Measurements from ENCODE around the gene LLGL2. TPM values are rescaled to one million over a fixed set of nuclear protein-coding genes. Genes with fewer than 3 reads are reported as not detected.
"Not testable (repeated sequence)": the region's sequence is repeated elsewhere in the genome, so short reads cannot be mapped to it uniquely, and the experiment has no call there.

Gene LLGL2
- total RNA-seq, 1 donor from 2014 or later: 9.0 TPM

DNA sequence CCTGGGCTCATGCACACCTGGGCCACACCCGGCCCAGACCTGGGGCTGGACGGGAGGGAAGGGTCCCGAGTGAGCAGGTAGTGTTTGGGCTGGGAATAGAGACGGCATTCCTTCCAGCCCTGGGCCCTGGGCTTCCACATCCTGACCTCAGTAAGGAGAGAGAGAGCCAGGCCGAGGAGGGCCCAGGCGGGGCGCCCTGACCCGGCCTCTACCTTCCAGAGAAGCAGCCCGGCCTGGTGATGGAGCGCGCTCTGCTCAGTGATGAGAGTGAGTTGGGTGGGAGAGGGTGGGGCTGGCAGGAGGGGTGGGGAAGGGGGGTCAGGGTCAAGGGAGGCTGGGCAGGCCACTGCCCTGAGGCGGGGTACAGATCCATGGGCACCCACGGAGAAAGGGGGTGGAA is 48.5 kb downstream of the LLGL2 start:
- Mint-ChIP-seq H3K4me1 (peaks cover 5% of the 10 kb centered on the region), H3K9me3 (no peaks in the 10 kb centered on the region), H3K4me3 (no peak overlapping the region), H3K36me3 (ENCODE audit: low read depth) (no peaks in the 10 kb centered on the region), H3K27ac (no peak overlapping the region), H3K27me3 (peaks cover 3% of the 10 kb centered on the region)
- DNase-seq: no peak
- intact Hi-C loops (cut with micrococcal nuclease): no loop called here

DNA sequence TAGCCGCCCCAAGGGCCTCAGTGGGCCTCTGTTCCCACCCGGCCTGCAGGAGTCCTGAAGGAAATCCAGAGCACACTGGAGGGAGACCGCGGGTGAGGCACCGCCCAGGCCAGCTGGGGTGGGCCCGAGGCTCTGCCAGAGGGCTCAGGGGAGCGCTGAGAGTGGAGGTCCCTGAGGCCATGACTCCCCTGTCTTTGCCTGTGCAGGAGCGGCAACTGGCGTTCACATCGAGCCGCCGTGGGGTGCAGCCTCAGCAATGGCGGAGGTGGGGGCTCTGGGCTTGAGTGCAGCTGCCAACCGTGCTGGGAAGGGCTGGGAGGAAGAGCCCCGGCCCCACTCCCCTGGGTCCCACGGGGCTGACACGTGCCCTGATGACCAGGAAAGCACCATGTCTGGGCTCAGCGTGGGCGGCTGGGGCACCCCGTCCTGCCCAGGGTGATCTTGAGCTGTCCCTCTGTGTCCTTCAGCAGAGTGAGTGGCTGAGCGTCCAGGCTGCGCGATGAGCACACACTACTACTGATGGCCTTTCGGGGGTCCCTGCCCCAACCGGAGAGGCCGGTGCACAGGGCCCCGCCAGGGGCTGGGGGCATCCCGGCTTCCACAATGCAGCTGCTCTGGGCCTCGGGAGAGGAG is 49.0 kb downstream of the LLGL2 start:
- peaks cover 5% of the 10 kb centered on the region for H3K4me1 Mint-ChIP-seq
- peaks cover 3% of the 10 kb centered on the region for H3K27me3 Mint-ChIP-seq
- DNase-seq: no peak
- intact Hi-C loops (cut with micrococcal nuclease): no loop called here
- no peak overlapping the region for H3K27ac Mint-ChIP-seq
- H3K4me3 Mint-ChIP-seq: no peak overlapping the region
- no peaks in the 10 kb centered on the region for H3K36me3 Mint-ChIP-seq (ENCODE audit: low read depth)
- H3K9me3 Mint-ChIP-seq: no peaks in the 10 kb centered on the region

DNA sequence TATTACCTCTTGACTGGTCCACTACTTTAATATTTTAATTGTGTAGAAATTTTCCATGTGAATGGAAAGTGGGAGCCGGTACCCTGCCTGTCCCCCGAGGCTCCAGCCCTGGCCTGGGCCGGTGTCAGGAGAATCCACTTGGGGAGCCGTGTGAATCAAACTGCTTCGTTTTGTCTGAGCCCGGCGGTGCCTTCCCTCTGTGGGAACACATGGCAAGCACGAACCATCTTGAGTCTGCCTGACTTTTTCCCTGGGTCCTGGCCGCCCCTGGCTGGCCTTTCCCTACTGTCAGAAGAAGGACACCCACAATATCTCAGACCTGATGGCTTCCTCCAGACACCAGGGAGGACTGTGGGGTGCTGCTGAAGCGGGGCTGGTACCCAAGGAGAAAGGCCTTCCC is 49.7 kb downstream of the LLGL2 start:
- Mint-ChIP-seq H3K4me1 (peaks cover 5% of the 10 kb centered on the region), H3K9me3 (no peaks in the 10 kb centered on the region), H3K27ac (no peak overlapping the region), H3K4me3 (no peak overlapping the region), H3K27me3 (peaks cover 3% of the 10 kb centered on the region), H3K36me3 (ENCODE audit: low read depth) (no peaks in the 10 kb centered on the region)
- no peak for DNase-seq
- intact Hi-C loops (cut with micrococcal nuclease): no loop called here

DNA sequence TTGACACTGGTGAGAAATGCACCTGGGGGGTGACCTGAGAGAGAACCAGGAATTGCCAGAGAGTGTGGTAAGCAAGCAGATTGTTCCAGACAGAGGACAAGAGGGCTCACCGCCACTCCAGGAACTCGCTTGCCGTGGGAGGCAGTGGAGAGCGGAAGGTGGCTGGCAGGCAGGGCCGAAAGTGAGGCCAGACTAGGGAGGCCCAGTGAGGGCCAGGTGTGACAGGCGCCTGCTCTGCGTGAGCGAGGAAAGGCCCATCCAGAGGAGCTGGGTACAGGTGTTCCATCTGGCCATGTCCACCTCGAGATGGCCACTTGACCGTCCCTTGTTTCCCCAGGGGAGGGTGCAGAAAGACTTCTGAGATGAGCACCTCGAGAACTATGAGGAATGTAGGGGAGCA is 50.2 kb downstream of the LLGL2 start:
- Mint-ChIP-seq H3K4me3 (no peak overlapping the region), H3K9me3 (no peaks in the 10 kb centered on the region), H3K4me1 (peaks cover 5% of the 10 kb centered on the region), H3K36me3 (ENCODE audit: low read depth) (no peaks in the 10 kb centered on the region), H3K27me3 (peaks cover 3% of the 10 kb centered on the region), H3K27ac (no peak overlapping the region)
- DNase-seq: no peak
- intact Hi-C loops (cut with micrococcal nuclease): no loop called here

DNA sequence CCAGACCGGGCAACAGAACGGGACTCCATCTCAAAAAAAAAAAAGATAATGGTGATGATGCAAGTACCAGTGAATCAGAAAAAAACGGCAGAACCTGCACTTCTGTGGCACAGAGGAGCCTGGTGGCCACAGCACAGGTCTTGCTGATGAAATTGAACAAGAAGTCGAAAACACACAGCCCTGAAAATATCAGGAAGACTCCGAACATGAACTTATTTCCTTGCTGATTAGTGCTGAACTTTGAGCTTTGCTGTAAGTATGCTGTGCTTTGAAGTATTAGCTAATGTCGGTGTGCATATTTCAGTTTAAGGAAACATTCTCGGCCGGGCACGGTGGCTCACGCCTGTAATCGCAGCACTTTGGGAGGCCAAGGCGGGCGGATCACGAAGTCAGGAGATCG is 51.2 kb downstream of the LLGL2 start:
- no peak for DNase-seq
- Mint-ChIP-seq H3K27me3 (peaks cover 3% of the 10 kb centered on the region), H3K4me3 (no peak overlapping the region), H3K36me3 (ENCODE audit: low read depth) (no peaks in the 10 kb centered on the region), H3K27ac (no peak overlapping the region), H3K4me1 (peaks cover 7% of the 10 kb centered on the region), H3K9me3 (peaks cover 4% of the 10 kb centered on the region)
- intact Hi-C loops (cut with micrococcal nuclease): no loop called here

DNA sequence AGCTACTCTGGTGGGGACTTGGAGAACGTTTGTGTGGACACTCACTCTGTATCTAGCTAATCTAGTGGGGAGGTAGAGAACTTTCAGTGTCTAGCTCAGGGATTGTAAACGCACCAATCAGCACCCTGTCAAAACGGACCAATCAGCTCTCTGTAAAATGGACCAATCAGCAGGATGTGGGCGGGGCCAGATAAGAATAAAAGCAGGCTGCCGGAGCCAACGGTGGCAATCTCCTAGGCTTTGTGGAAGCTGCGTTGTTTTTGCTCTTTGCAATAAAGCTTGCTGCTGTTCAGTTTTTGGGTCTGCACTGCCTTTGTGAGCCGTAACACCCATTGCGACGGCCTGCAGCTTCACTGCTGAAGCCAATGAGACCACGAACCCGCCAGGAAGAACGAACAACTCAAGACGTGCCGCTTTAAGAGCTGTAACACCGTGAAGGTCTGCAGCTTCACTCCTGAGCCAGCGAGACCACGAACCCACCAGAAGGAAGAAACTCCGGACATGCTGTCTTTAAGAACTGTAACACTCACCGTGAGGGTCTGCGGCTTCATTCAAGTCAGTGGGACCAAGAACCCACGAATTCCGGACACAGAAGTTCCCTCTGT is 55.7 kb downstream of the LLGL2 start:
- DNase-seq: peak; percentile 87
- H3K27me3 Mint-ChIP-seq: peaks cover 22% of the 10 kb centered on the region
- peaks cover 10% of the 10 kb centered on the region for H3K4me1 Mint-ChIP-seq
- H3K9me3 Mint-ChIP-seq; H3K36me3 Mint-ChIP-seq (ENCODE audit: low read depth); intact Hi-C loops (cut with micrococcal nuclease): not testable (repeated sequence)
- peak overlapping the region; percentile 83 for H3K4me3 Mint-ChIP-seq
- H3K27ac Mint-ChIP-seq: peak overlapping the region; percentile 39

DNA sequence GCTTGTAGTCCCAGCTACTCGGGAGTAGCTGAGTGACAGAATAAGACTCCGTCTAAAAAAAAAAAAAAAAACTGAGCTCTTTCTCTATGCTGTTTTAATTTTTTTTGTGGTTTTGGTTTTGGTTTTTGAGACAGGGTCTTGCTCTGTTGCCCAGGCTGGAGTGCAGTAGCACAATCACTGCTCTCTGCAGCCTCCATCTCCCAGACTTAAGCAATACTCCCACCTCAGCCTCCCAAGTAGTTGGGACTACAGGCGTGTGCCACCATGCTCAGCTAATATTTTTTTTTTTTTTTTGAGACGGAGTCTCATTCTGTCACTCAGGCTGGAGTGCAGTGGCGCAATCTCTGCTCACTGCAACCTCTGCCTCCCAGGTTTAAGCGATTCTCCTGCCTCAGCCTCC is 57.7 kb downstream of the LLGL2 start:
- H3K27ac Mint-ChIP-seq; DNase-seq; H3K36me3 Mint-ChIP-seq (ENCODE audit: low read depth); intact Hi-C loops (cut with micrococcal nuclease); H3K4me3 Mint-ChIP-seq; H3K9me3 Mint-ChIP-seq: not testable (repeated sequence)
- Mint-ChIP-seq H3K27me3 (peaks cover 35% of the 10 kb centered on the region), H3K4me1 (peaks cover 12% of the 10 kb centered on the region)

DNA sequence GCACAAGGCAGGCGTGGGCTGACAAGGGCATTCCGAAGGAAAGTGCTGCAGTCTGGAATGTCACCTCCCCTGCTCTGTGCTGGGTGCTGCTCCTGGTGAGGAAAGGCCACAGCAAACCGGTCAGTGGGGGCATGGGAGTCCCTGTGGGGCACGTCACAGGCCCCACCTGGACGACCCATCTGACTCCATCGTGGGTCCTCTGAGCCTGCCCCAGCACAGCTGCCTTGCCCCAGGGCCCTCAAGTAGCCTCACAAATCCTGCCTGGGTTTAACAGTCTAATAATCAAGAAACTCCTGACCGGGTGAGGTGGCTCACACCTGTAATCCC is 59.3 kb downstream of the LLGL2 start:
- Mint-ChIP-seq H3K27ac (no peak overlapping the region), H3K36me3 (ENCODE audit: low read depth) (no peaks in the 10 kb centered on the region), H3K4me1 (peaks cover 12% of the 10 kb centered on the region), H3K9me3 (peaks cover 4% of the 10 kb centered on the region), H3K4me3 (no peak overlapping the region), H3K27me3 (peaks cover 32% of the 10 kb centered on the region)
- intact Hi-C loops (cut with micrococcal nuclease): loop anchor here (5.0 kb wide), 1 partner anchor 403 kb away; the partner anchor contains the start of gene SUMO2
- no peak for DNase-seq

DNA sequence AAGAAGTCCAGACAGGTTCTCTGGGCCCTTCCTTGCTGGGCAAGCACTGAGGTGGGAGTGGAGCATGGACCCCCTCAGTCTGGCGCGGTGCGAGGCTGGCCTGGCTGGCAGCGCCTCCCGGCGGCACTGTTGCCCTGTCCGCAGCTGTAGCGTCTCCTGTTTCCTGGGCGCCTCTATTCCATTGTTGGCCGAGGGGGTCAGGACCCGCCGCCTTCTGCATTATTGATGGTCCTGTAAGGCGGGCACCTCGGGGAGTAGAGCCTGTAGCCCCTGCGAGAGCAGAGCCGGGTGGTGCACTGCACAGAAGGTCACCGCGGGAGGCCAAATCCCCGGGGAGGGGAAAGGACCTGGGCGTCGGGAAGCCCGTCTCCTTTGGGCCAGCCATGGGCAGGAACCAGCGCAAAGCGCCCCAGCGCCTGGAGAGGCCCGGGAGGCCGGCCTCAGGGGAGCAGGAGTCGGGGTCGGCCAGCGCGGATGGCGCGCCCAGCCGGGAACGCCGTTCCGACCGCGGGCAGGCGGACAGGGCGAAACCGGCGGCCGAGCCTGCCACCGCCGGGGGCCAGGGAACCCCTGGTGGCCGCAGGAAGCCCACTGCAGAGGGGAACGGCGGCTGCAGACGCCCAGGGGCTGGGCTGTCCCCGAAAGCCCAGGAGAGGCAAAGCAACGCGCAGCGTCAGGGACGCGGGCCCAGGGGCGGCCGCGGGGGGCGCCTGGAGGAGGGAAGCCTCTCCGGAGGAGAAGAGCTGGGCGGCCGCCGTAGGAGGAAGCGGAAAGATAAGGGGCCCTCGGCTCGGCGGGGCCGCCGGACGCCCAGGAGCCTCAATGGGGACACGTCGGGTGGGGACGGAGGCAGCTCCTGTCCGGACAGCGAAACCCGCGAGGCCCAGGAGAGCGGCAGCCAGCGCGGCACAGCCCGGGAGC is 62.4 kb downstream of the LLGL2 start, which contains the start of gene MYO15B:
TSS of gene MYO15B (plus strand) at position 126 of the 921 bp plus-strand sequence. CDS start at position 384, 258 bp downstream.
- peaks cover 3% of the 10 kb centered on the region for H3K4me1 Mint-ChIP-seq
- H3K27ac Mint-ChIP-seq: peak within 1 kb of the TSS; percentile 76
- H3K9me3 Mint-ChIP-seq: no peaks in the 10 kb centered on the region
- intact Hi-C loops (cut with micrococcal nuclease): loop anchor here (2.0 to 5.0 kb wide), 3 partner anchors 71 to 406 kb away; partner anchors contain the start of genes RECQL5, SAP30BP, SUMO2 and TSEN54
- H3K4me3 Mint-ChIP-seq: peak within 1 kb of the TSS; percentile 67
- DNase-seq: peak; percentile 88
- H3K27me3 Mint-ChIP-seq: peaks cover 29% of the 10 kb centered on the region
- H3K36me3 Mint-ChIP-seq (ENCODE audit: low read depth): no peaks in the 10 kb centered on the region

DNA sequence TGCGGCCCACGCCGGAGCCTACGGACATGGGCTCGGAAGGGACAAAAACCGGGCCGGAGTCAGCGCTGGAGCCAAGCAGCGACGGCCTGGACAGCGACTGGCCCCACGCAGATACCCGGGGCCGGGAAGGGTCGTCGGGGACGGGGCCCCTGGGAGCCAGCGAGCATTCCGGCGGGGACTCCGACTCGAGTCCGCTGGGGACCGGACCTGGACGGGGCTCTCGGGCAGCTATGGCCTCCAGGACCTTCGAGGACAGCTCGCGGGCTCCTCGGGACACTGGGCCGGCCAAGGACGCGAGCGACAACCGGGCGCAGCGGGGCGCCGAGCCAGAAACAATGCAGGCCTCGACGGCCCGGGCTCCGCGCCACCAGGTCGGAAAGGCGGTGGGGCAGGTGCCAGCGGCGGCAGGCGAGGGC is 63.1 kb downstream of the LLGL2 start:
- H3K9me3 Mint-ChIP-seq: no peaks in the 10 kb centered on the region
- no peak overlapping the region for H3K27ac Mint-ChIP-seq
- peaks cover 2% of the 10 kb centered on the region for H3K4me1 Mint-ChIP-seq
- DNase-seq: no peak
- H3K36me3 Mint-ChIP-seq (ENCODE audit: low read depth): no peaks in the 10 kb centered on the region
- peak overlapping the region; percentile 67 for H3K4me3 Mint-ChIP-seq
- intact Hi-C loops (cut with micrococcal nuclease): loop anchor here (1.0 to 5.0 kb wide), 4 partner anchors 72 to 406 kb away; partner anchors contain the start of genes RECQL5, SAP30BP, SUMO2 and TSEN54
- H3K27me3 Mint-ChIP-seq: peaks cover 28% of the 10 kb centered on the region

DNA sequence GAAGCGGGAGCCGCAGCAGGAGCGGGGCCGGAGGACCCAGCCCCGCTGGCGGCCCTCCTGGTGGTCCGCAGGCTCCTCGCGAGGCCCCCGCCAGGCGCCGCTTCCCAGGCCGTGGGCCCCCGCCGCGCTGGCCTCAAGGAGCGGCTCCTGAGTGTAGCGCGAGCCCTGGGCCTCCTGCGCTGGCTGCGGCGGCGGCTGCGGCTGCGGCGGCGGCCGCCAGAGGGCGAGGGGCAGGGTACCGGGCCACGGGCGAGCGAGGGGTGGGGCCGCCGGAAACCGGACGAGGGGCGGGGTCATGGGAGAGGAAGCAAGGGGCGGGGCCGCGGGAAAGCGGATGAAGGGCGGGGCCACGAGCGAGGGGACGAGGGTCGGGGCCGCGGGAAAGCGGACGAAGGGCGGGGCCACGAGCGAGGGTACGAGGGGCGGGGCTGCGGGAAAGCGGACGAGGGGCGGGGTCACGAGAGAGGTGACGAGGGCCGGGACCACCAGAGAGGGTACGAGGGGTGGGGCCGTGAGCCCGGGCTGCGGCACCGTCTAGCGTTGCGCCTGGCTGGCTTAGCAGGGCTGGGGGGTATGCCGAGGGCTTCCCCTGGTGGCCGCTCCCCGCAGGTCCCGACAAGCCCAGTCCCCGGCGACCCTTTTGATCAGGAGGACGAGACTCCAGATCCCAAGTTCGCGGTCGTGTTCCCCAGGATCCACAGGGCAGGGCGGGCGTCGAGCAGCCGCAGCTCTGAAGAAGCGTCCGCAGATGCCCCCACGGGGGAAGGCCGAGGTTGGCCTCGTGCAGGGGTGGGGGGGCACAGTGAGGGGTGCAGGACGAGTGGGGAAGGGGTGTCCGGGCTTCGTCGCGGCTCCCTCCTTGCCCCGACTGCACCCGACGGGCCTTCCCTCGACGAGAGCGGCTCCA is 63.8 kb downstream of the LLGL2 start:
- Mint-ChIP-seq H3K36me3 (ENCODE audit: low read depth) (no peaks in the 10 kb centered on the region), H3K27me3 (peaks cover 27% of the 10 kb centered on the region), H3K4me1 (peaks cover 2% of the 10 kb centered on the region), H3K4me3 (peak overlapping the region; percentile 80), H3K9me3 (no peaks in the 10 kb centered on the region), H3K27ac (peak overlapping the region; percentile 66)
- intact Hi-C loops (cut with micrococcal nuclease): loop anchor here (1.0 to 5.0 kb wide), 4 partner anchors 72 to 407 kb away; partner anchors contain the start of genes RECQL5, SAP30BP, SUMO2 and TSEN54
- peak; percentile 97 for DNase-seq

DNA sequence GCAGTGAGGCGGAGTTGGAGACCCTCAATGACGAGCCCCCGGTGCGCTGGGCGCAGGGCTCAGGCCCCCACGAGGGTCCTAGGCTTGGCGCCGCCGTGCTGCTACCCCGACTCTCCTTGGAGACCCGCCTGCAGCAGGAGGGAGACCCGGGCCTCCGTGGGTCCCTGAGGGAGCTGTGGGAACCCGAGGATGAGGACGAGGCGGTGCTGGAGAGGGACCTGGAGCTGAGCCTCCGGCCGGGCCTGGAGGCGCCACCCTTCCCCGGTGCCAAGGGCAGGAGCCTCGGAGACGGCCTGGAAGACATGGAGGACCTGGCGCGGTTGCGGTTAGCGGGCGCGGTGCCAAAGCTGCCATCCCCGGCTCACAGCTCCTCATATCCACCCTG is 64.4 kb downstream of the LLGL2 start:
- Mint-ChIP-seq H3K9me3 (no peaks in the 10 kb centered on the region), H3K4me3 (no peak overlapping the region), H3K4me1 (peaks cover 2% of the 10 kb centered on the region)

DNA sequence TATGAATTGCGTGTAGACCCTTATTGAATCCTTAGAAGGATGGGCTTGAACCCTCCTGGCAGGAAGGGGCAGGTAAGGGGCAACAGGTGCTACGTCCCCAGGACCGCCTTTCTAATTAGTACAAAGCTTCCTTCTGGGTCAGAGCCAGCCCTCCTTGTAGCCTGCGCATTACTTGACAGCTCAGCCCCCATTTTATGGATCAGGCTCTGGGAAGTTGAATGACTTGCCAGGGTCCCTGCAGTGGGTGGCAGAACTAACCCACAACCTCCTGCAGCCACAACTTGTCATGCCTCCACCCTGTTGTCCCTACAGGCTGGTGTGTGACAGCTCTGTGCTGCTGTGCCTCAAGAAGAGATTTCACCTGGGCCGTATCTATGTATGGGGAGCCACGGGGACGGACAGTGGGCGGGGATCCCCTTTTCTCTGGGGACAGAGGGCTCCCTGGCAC is 64.8 kb downstream of the LLGL2 start:
- H3K9me3 Mint-ChIP-seq: no peaks in the 10 kb centered on the region
- peak; percentile 62 for DNase-seq
- H3K27ac Mint-ChIP-seq: no peak overlapping the region
- no peaks in the 10 kb centered on the region for H3K36me3 Mint-ChIP-seq (ENCODE audit: low read depth)
- H3K27me3 Mint-ChIP-seq: peaks cover 19% of the 10 kb centered on the region
- H3K4me3 Mint-ChIP-seq: no peak overlapping the region
- H3K4me1 Mint-ChIP-seq: peaks cover 2% of the 10 kb centered on the region
- intact Hi-C loops (cut with micrococcal nuclease): no loop called here

More for the DNA sequence above, 64.4 kb downstream of the LLGL2 start:
- Mint-ChIP-seq H3K27ac (no peak overlapping the region), H3K36me3 (ENCODE audit: low read depth) (no peaks in the 10 kb centered on the region), H3K27me3 (peaks cover 22% of the 10 kb centered on the region)
- DNase-seq: no peak
- intact Hi-C loops (cut with micrococcal nuclease): loop anchor here (1.0 to 5.0 kb wide), 4 partner anchors 73 to 408 kb away; partner anchors contain the start of genes RECQL5, SAP30BP, SUMO2 and TSEN54
